Sigmoid colon (tissue), 4 donors: ENCODE measurements around the gene OR6C76.

ENCODE experiments used
- CTCF ChIP-seq, 4 experiments: fragments of 450-650 bp in 3 of 4; fragments of 200-600 bp in 1 of 4; IDR thresholded peaks; one replicate each; pipeline ENCODE4 v1.5.1; 2016 to 2019; ENCODE audit warnings: antibody characterized with exemption in 4 of 4, mild to moderate bottlenecking in 3 of 4, moderate library complexity in 2 of 4
- EP300 ChIP-seq, 4 donors: sonication (generic); formaldehyde crosslinking; IDR thresholded peaks; one replicate each; pipeline ENCODE4 v1.6.1; 2017; ENCODE audit warnings: antibody characterized with exemption in 4 of 4
- POLR2A ChIP-seq, 2 donors: fragments of 450-650 bp; IDR thresholded peaks; one replicate each; pipeline ENCODE4 v1.6.1; 2016; ENCODE audit warnings: antibody characterized with exemption in 2 of 2, mild to moderate bottlenecking in 2 of 2, moderate library complexity in 2 of 2
- POLR2AphosphoS5 ChIP-seq, 4 donors: sonication (generic); formaldehyde crosslinking; IDR thresholded peaks; one replicate each; pipeline ENCODE4 v1.6.1; 2017; ENCODE audit warnings: antibody characterized with exemption in 4 of 4

- no peak for TF ChIP-seq CTCF (IDR thresholded peaks at IDR 0.05)
- no peak for TF ChIP-seq POLR2A (IDR thresholded peaks at IDR 0.05)
- no peak for TF ChIP-seq POLR2AphosphoS5 (IDR thresholded peaks at IDR 0.05)
- no peak for TF ChIP-seq EP300 (IDR thresholded peaks at IDR 0.05)
These were observed 43.2 kb downstream of the OR6C76 start for GRCh38 chr12:55469291-55469690.
